Measurements from ENCODE around the gene FOXJ1.
"Not testable (repeated sequence)": the region's sequence is repeated elsewhere in the genome, so short reads cannot be mapped to it uniquely, and the experiment has no call there.

FOXJ1 gene, protein sequence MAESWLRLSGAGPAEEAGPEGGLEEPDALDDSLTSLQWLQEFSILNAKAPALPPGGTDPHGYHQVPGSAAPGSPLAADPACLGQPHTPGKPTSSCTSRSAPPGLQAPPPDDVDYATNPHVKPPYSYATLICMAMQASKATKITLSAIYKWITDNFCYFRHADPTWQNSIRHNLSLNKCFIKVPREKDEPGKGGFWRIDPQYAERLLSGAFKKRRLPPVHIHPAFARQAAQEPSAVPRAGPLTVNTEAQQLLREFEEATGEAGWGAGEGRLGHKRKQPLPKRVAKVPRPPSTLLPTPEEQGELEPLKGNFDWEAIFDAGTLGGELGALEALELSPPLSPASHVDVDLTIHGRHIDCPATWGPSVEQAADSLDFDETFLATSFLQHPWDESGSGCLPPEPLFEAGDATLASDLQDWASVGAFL

DNA sequence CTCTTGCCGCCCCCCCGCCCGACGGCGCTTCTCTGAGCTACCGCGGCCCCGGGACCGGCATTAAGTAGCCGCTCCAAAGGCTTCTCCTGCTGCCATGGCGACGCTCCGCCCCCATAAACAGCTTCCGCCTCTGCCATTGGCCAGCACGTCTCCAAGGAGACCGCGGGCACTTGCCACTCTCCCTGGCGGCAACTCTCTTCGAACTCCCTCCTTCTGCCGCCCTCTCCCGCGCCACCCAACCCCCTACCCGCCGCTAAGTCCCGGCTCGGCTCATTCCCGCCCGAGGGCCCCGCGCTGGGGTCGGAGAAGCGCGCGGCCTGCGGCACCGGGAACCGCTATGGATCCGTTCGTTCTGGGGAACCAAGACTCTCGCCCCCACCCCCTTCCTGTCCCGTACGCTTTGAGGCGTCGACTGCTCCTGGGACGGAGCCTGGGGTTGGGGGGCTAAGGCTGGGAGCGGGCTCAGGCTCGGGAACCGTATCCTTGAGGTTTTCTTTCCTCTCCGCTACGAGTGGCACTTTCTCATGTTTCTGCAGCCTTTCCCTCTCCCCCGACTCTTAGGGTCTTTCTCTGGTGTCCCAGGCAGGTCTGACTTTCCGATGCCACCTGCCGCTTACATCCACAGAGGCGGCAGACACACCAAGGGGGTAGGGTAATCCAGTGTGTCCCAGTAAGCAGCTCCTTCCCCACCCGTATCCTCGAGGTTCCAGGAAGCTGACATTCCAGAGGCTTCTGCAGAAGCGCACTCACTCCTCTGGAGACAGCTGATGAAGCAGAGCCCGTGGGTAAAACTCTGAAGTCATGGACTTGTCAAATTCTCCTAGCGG, at the start of gene FOXJ1:
Gene FOXJ1, minus strand, starts transcription at position 34 of the 827 bp plus-strand sequence. CDS start 850 bp downstream, outside the sequence.
- DNase-seq (ENCODE audit: low spot score) = peak; percentile 99

DNA sequence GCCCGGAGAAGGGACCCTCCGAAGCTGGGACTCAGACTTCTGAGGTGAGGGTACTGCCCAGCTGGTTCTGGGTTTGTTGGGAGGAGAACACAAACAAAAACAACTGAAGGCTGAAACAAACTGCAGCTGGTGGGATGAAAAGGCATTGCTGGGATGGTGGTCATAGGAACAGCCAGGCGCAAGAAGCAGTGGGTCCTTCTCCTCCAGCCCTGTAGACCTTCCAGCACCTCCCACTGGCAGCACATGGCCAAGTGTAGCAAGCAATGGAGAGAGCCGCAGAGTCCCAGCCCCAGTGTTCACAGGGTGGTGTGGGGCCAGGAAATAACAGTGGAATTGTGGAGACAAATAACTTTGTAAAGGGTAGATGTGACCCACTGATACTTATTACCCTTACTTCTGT, 48.7 kb upstream of the FOXJ1 start:
- no peak for DNase-seq (ENCODE audit: low spot score)

DNA sequence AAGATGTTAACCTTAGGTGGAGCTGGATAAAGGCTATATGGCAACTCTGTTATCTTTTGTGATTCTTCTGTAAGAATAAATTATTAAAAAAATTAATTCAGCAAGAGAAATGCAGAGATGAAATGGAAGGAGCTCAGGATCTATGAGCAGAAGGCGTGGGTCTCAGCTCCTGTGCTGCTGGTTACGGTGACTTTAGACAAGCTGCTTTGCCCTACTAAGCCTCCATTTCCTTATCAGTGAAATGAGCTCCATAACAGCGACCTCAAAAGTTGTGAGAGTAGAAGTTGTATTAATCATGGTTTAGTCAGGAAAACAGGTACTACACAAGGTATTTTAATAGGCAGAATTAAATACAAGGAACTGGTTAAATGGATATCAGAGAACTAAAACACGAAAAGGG, 48.2 kb upstream of the FOXJ1 start:
- DNase-seq (ENCODE audit: low spot score) = no peak

DNA sequence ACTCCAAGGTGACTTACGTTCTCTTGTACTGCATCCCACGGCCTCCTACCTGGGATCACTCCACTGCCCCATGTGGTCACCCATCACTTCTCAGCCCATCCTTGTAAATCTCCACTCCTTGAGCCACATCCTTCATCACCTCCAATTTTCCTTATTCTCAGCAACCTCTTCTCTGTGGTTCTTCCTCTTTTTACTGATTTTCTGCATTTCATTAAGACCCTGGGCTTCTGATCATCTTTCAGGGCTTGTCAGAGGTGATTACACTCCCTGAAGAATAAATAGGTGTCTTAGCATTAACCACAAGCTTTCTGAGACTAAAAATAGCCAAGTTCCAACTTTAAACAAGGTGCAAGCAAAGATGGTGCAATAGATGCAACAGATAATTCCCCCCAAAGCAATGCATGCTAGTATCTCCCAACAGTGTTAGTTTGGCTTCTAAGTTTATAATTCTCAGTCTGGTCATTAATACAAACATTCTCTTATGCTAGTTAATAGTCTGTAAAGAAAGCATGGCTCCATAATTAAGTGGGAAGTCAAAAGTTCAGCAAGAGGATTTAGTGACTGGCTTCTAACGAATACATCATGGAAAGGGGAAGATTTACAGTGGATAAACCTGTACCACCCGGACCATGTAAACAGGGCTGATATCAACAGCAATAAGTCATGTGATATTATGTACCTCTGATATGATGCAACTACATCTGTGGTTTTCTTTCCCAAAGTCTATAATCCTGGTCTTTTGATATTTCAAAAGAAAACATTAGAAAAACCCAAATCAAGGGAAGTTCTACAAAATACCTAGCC, 47.4 kb upstream of the FOXJ1 start:
- no peak for DNase-seq (ENCODE audit: low spot score)

DNA sequence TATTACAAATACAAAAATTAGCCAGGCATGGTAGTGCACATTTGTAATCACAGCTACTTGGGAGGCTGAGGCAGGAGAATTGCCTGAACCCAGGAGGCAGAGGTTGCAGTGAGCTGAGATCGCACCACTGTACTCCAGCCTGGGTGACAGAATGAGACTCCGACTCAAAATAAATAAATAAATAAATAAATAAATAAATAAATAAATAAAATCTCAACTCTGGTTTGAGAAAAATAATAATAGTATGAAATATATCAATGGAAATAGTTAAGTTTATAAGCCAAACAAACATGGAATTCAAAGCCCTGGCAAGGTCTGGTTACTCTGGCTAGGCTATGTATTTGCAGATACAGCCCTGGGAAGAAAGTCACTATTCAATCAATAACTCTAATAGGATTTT, 45.7 kb upstream of the FOXJ1 start:
- DNase-seq (ENCODE audit: low spot score) = not testable (repeated sequence)

DNA sequence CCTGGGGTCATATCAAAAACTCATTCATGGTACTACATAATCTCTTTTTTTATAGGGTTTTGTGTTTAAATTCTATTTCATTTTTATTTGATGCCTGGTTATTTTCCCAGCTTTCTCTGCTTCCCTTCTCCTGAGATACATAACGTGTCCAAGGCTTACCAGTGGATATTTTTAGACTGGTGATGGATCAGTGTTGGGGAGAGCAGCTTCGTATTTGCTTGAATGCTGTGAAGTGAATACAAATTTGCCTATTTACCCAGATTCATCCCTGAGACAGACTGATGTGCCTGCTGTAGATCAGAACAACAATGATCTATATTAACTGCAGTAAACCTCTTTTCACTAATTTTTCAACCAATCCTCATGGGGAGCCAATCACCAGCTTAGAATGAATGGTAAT, 43.2 kb upstream of the FOXJ1 start:
- no peak for DNase-seq (ENCODE audit: low spot score)

DNA sequence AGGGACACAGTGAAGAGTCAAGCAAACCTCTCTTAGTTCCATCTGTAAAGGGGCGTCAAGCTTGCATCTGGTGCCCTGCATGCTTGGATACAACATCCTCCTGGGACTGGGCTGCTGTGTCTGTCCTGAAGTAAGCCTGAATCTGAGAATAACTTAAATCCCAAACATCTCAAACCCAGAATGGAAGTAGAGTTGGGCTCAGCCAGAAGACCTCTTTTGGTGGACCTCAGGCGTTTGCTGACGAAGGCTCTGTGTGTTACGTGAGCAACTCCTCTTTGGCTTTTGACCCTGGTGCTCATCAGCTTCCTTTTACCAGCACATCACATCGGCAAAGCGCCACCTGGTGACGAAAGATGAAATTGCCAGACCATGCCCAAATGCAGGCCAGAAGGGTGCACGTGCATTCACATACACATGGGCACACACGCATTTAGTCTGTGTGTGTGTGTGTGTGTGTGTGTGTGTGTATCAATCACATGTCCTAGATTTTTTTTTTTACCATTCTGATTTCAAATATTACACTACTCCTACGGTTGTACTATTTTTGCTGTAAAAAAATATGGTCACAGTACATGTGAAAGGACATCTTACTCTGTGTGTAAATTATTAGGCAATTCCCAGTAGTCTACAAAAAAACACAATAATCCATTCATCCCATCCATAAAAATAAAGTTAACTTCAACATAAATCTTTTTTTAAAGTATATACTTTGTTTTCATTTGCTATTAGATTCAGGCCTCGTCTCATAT, 41.1 kb upstream of the FOXJ1 start:
- peak; percentile 91 for DNase-seq (ENCODE audit: low spot score)

DNA sequence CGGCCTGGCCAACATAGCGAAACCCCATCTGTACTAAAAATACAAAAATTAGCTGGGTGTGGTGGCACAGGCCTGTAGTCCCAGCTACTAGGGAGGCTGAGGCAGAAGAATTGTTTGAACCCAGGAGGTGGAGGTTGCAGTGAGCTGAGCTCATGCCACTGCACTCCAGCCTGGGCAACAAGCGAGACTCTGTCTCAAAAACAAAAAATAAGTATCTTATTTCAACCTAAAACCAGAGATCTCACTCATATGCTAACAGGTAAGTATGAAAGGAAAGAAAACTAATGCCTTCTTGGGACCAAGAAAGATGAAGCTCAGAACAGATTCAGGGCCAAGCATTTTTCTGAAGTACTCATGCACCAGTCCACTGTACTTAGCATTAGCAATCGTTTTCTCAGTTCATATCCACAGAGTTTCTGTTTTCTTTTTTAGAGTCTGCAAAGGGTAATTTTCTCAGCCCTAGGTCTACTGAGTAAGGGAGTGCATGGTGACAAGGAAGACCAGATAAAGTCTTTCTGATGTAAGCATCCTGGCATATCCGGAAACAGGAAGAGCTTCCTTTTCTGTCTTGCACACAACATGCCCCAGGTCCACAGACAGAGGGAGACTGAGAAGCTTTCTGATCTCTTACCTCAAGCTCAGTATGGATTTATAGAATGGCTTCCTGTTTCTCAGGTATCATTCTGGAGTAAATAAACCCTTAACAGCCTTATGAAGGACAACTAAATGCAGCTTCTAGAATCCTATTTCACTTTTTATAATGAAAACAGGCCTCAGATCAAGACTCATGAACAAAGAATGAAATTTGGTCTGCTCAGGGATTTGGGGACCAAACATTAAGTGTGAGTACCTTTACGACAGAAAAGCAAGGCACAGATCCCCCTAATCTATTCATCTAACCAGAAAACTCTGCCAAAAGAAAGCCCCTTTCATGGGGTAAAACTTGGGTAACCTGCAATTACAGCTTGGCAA, 38.7 kb upstream of the FOXJ1 start:
- DNase-seq (ENCODE audit: low spot score) = no peak

DNA sequence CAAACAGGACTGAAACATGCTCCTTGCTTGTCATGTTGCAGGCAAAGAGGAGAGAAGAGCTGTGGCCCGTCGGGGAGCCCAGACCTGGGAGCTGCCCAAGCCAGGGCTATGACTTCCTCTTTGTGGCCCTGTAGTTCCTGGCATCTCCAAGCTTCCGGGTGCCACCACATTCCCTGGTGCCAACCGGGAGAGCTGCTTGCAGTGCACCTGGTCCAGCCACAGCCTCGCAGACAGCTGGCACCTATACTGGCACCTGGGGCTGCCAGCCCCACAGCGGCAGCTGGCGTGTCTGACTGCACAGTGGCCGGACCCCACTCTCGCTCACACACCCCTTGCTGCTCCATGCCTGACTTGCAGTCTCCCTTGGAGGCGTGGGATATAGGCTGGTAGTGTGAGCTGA, 37.1 kb upstream of the FOXJ1 start:
- no peak for DNase-seq (ENCODE audit: low spot score)

DNA sequence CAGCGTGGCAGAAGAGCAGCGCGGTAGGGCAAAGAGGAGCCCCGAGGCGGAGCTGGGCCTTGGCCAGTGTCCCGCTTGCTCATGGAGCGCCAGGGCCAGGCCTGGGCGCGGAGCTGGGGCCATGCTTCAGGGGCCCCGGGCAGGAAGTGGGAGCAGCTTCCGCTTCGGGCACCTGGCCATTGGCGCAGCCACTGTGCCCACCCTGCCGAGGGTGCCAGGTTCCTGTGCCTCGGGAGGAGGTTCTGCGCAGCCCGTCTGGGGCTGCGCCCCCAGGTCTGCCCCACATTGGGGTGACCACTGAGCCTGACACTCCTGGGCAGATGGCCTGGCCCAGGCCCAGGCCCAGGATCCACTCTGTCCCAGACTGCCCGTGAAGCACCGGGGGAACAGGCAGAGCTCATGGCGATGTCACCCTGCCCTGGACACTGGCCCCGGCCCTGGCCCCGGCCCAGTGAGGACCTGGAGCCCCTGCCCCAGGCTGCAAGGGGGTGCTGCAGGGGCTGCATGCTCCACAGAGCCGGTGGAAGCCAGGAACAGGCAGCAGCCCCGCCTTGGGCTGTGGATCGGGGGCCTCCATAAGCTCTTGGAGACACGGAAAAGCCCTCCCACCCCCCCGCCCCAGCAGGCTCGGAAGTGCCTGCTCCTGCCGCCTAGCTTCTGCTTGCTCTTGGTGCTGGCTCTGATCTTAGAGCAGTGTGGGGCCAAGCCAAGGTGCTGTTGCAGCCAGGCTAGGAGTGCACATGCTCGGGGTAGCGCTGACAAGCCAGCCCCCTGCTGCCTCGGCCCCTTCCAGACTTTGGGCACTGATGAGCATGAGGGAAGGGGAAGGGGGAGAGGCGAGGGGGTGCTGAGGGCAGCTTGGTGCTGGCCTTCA, 35.9 kb upstream of the FOXJ1 start:
- DNase-seq (ENCODE audit: low spot score) = no peak

DNA sequence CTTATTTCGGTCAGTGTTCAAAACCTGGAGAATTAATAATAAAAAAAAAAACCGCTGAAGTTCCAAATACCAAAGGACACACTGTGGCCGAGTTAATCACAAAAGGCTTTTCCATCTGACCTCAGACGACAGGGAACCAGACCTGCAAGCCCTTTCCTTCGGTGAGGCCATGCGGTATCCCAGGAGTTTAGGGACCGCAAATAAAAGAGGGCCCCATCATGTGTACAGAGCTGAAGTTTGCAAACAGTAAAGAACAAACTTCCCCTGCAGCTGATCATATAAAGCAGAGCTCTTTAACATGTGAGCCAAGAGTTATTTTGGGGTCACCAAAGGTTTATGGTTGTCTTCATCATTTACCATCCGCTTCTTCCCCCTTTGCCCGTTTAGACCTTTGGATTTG, 33.0 kb upstream of the FOXJ1 start:
- DNase-seq (ENCODE audit: low spot score) = no peak

DNA sequence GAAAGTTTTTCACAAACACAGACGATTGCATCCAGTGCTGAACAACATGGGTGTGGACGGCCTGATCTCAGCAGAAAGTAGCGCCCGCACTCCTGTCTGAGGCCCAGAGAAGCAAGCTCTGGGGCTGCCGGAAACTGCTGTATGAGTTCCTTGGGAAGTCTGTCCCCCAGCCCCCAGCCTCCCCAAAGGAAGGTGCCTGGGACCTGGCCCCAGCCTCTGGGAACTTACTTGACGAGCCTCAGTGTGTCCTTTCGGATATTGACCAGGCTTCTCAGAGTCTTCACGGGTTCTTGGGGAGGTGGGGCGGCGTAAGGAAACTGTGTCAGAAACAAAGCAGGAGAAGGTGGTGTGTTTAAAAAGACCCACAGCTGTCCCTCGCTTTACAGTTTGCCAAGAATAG, 32.4 kb upstream of the FOXJ1 start:
- DNase-seq (ENCODE audit: low spot score) = no peak

DNA sequence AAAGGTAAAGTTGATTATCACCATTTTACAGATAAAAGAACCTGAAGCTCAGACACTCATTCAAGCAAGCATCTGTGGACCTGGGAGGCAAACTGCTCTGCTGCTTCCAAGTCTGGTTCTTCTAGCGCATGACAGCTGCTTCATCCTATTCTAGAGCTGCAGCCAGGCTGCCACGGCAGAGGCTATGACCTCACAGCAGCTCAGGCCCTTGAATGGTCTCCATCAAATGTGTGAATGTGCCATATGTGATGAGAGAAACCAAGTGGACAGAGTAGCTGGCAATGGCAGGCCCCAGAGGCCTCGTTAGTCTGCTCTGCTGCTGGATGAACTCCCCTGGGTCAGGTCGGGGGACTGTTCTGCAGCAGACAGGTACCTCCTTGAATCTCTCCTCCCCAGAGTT, 30.7 kb upstream of the FOXJ1 start:
- DNase-seq (ENCODE audit: low spot score) = no peak

DNA sequence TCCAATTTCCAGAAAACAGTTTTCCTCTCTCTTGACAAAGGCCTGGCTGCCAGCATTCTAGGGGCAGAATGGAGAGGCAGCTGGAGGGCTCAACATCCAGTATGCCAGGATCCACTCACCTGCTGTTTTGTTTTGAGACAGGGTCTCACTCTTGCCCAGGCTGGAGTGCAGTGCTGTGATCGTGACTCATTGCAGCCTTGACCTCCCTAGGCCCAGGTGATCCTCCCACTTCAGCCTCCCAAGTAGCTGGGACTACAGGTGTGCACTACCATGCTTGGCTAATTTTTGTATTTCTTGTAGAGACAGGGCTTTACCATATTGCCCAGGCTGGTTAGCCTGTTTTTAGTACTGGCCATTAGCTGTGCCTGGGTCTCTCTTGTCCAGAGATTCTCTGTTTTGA, 29.1 kb upstream of the FOXJ1 start:
- DNase-seq (ENCODE audit: low spot score) = no peak

DNA sequence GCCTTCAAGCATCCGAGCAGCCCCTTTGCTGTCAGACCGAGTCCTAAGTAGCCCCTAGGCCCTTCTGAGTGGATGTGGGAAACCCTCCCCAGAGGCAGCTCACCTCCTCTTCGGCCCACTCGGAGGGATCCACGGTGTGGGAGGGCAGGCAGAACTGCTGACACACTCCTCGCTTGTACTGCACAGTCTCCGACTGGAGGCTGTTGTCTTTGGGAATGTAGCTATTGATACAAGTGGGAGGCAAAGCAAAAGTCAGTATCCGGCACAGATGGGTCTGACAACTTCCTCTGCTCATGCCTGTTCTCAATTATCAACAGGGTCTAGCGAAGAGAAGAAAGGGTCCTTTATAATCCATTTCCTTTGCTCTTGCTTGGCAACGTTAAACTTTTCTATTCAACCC, 25.9 kb upstream of the FOXJ1 start:
- DNase-seq (ENCODE audit: low spot score) = no peak

DNA sequence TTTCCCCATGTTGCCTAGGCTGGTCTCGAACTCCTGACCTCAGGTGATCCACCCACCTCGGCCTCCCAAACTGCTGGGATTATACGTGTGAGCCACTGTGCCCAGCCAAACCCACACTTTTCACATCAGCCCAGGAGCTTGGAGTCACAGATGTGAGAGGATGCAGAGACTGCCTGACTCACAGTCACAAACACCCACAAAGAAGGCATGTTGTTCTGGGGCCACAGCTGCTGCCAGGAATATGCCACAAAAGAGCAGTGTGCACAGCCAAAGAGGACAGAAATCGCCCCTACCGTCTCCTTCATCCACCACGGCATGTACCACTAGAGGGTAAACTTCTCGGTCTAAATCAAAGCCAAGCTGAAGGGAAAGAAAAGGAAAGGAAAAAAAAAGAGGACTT, 25.1 kb upstream of the FOXJ1 start:
- peak; percentile 53 for DNase-seq (ENCODE audit: low spot score)

DNA sequence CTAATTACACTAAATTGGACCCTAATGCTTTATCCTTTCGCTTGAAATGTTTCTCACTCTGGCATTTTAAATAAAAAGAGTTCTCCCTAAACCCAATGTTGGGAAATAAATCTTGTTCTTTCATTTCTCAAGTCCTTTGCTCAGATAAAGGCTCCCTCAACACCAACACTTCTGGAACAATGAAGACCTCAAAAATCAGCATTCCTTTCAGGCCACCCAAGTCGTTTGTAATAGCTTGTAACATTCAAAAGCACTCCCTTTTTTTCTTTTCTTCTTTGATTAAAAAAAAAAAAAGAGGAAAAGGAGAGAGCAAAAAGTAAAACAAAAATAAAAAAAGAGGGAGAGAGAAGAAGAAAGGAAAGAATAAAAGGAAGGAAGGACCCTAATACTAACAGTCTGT, 23.3 kb upstream of the FOXJ1 start:
- DNase-seq (ENCODE audit: low spot score) = no peak

DNA sequence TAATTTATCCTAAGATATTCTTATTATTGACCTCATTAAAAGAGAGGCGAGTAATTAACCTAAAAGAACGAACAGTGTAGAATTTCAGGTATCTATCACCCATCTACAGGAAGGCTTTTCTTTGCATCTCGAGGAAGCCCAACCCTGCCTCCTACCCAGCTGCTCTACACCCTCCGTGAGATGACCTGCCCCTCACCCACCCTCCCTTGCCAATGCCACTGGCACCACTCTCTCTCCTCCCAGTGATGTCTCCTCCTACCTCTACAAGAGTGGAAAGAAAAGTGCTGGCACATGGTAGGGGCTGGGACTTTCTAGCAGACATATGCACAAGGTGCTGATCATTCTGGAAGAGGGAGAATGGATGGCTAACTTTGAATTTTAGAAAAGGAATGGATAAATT, 22.9 kb upstream of the FOXJ1 start:
- DNase-seq (ENCODE audit: low spot score) = no peak

DNA sequence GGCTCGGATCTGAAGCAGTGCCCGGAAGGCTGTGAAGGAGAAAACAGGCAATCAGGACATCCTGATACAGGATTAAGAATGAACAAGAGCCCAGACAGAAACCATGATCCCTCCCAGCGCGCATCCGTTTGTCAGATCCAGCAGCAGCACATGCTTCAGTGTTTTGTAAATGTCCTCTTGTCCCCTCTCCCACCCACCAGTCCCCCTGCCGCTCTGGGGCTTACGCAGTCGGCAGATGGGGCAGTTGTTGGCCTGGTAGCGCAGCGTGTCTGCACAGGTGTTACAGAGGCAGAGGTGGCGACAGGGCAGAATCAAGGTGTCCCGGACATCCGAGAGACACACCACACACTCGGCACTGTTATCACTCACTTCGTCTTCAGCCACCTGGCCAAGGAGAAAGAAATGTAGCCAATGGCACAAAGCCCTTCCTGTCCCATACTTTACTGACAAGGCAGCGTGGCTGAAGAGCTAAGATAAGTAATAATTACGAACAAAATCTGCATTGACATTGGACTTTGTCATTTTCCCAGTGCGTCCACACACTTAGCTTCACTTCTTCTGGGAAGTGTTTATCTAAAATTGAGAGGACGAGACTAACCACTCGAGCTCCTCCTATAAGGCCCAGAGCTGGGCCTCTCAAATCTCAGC, 20.7 kb upstream of the FOXJ1 start:
- DNase-seq (ENCODE audit: low spot score) = no peak
